ENCODE results near the gene AKAP8L.

GRCh38 chr19:15372470-15372869 is 46.3 kb downstream of the AKAP8L start:
- TF ChIP-seq CTCF (IDR thresholded peaks at IDR 0.05; ENCODE audit: low read depth, low read length) = no peak
- no peak for TF ChIP-seq MAX (IDR thresholded peaks at IDR 0.05; ENCODE audit: low read depth, low read length)

All from NB4 (cell line).